H9 (cell line): Measurements from ENCODE around the gene PKN3. TPM values are rescaled to one million over a fixed set of nuclear protein-coding genes. Genes with fewer than 3 reads are reported as not detected.

ENCODE experiments used
- DNase-seq: peaks from one replicate; pipeline ENCODE4 v3.0.0-alpha.2; 2017
- H2AFZ ChIP-seq: one replicate; pipeline ENCODE4 v1.6.1; 2013; ENCODE audit warnings: mild to moderate bottlenecking, low read length, control low read depth, moderate library complexity
- H2AK5ac ChIP-seq: 2 replicates; pipeline ENCODE4 v1.6.1; 2013; ENCODE audit warnings: low read length, control low read depth, mixed read lengths; ENCODE audit not compliant: insufficient read length
- H2BK120ac ChIP-seq: one replicate; pipeline ENCODE4 v1.6.1; 2013; ENCODE audit warnings: low read depth, mild to moderate bottlenecking, low read length, control low read depth, inconsistent platforms; ENCODE audit not compliant: poor library complexity, severe bottlenecking
- H2BK12ac ChIP-seq: 2 replicates; pipeline ENCODE4 v1.6.1; 2013; ENCODE audit warnings: low read length, control low read depth, mixed read lengths, low read depth; ENCODE audit not compliant: insufficient read length
- H2BK15ac ChIP-seq: 2 replicates; pipeline ENCODE4 v1.6.1; 2013; ENCODE audit warnings: low read depth, low read length, control low read depth
- H2BK20ac ChIP-seq: one replicate; pipeline ENCODE4 v1.6.1; 2013; ENCODE audit warnings: low read depth, mild to moderate bottlenecking, low read length, control low read depth, inconsistent platforms; ENCODE audit not compliant: poor library complexity, severe bottlenecking
- H2BK5ac ChIP-seq: 2 replicates; pipeline ENCODE4 v1.6.1; 2013; ENCODE audit warnings: low read length, control low read depth, mixed read lengths; ENCODE audit not compliant: insufficient read length
- H3K14ac ChIP-seq: 2 replicates; pipeline ENCODE4 v1.6.1; 2013; ENCODE audit warnings: low read length, control low read depth; ENCODE audit not compliant: insufficient read depth
- H3K18ac ChIP-seq: 2 replicates; pipeline ENCODE4 v1.6.1; 2013; ENCODE audit warnings: low read depth, mild to moderate bottlenecking, mixed read lengths, low read length, control low read depth; ENCODE audit not compliant: insufficient read length
- H3K23ac ChIP-seq: 2 replicates; pipeline ENCODE4 v1.6.1; 2013; ENCODE audit warnings: low read length, control low read depth, mixed read lengths, low read depth; ENCODE audit not compliant: insufficient read length
- H3K23me2 ChIP-seq: 2 replicates; pipeline ENCODE4 v1.6.1; 2013; ENCODE audit warnings: low read depth, mild to moderate bottlenecking, mixed read lengths, low read length, control low read depth; ENCODE audit not compliant: insufficient read length, poor library complexity, severe bottlenecking
- H3K27ac ChIP-seq: 2 replicates; pipeline ENCODE4 v1.5.1; 2013; ENCODE audit warnings: low read length, control low read depth, mixed read lengths, low read depth; ENCODE audit not compliant: insufficient read length
- H3K27me3 ChIP-seq: 2 replicates; pipeline ENCODE4 v1.6.1; 2013; ENCODE audit warnings: low read length, control low read depth, inconsistent platforms; ENCODE audit not compliant: insufficient read depth
- H3K4ac ChIP-seq: 2 replicates; pipeline ENCODE4 v1.6.1; 2013; ENCODE audit warnings: low read depth, mild to moderate bottlenecking, control low read depth, inconsistent platforms, low read length, moderate library complexity
- H3K4me1 ChIP-seq: 2 replicates; pipeline ENCODE4 v1.6.1; 2013; ENCODE audit warnings: low read length, control low read depth, inconsistent platforms; ENCODE audit not compliant: insufficient read depth
- H3K4me2 ChIP-seq: 2 replicates; pipeline ENCODE4 v1.6.1; 2013; ENCODE audit warnings: low read length, control low read depth, mixed read lengths; ENCODE audit not compliant: insufficient read length, insufficient read depth
- H3K56ac ChIP-seq: 2 replicates; pipeline ENCODE4 v1.6.1; 2013; ENCODE audit warnings: low read depth, mild to moderate bottlenecking, mixed read lengths, low read length, control low read depth; ENCODE audit not compliant: insufficient read length
- H3K79me1 ChIP-seq: 2 replicates; pipeline ENCODE4 v1.6.1; 2013; ENCODE audit warnings: low read depth, mild to moderate bottlenecking, moderate library complexity, low read length, control low read depth, inconsistent platforms; ENCODE audit not compliant: insufficient read depth, poor library complexity, severe bottlenecking
- H3K79me2 ChIP-seq: 2 replicates; pipeline ENCODE4 v1.6.1; 2013; ENCODE audit warnings: low read length, control low read depth, inconsistent platforms; ENCODE audit not compliant: insufficient read depth
- H3K9ac ChIP-seq: 2 replicates; pipeline ENCODE4 v1.6.1; 2013; ENCODE audit warnings: low read length, control low read depth, mixed read lengths; ENCODE audit not compliant: insufficient read length; ENCODE audit errors: extremely low read depth
- H3K9me3 ChIP-seq: one replicate; pipeline ENCODE4 v1.6.1; 2013; ENCODE audit warnings: low read depth, low read length, inconsistent platforms; ENCODE audit not compliant: control insufficient read depth
- H3T11ph ChIP-seq: one replicate; pipeline ENCODE4 v1.6.1; 2013; ENCODE audit warnings: mild to moderate bottlenecking, low read length, control low read depth, inconsistent platforms
- H4K20me1 ChIP-seq: one replicate; pipeline ENCODE4 v1.6.1; 2013; ENCODE audit not compliant: control insufficient read depth, insufficient read length, insufficient read depth
- H4K5ac ChIP-seq: 2 replicates; pipeline ENCODE4 v1.6.1; 2013; ENCODE audit warnings: low read depth, mild to moderate bottlenecking, mixed read lengths, low read length, control low read depth; ENCODE audit not compliant: insufficient read length
- H4K8ac ChIP-seq: replicated peaks from 2 replicates; pipeline ENCODE4 v1.6.1; 2013; ENCODE audit warnings: low read length, control low read depth, mixed read lengths, low read depth; ENCODE audit not compliant: insufficient read length
- H4K91ac ChIP-seq: 2 replicates; pipeline ENCODE4 v1.6.1; 2013; ENCODE audit warnings: low read depth, mild to moderate bottlenecking, moderate library complexity, mixed read lengths, low read length, control low read depth; ENCODE audit not compliant: insufficient read length
- H3K27ac Mint-ChIP-seq, 3 experiments: 2 replicates in 2 of 3; 3 replicates in 1 of 3; pipeline ENCODE4 v1.8.0; 2020 to 2021; ENCODE audit warnings: mixed read lengths in 3 of 3, mild to moderate bottlenecking in 1 of 3, moderate library complexity in 1 of 3
- H3K27me3 Mint-ChIP-seq: 2 replicates; pipeline ENCODE4 v1.8.0; 2021; ENCODE audit warnings: low read depth, mild to moderate bottlenecking, moderate library complexity, mixed read lengths
- H3K36me3 Mint-ChIP-seq, 3 experiments: 2 replicates in 2 of 3; 3 replicates in 1 of 3; pipeline ENCODE4 v1.8.0; 2020 to 2021; ENCODE audit warnings: low read depth in 3 of 3, mixed read lengths in 3 of 3; ENCODE audit not compliant: insufficient read depth in 1 of 3
- H3K4me1 Mint-ChIP-seq, 2 experiments: 2 replicates each; pipeline ENCODE4 v1.8.0; 2020; ENCODE audit warnings: mixed read lengths in 2 of 2
- H3K4me3 Mint-ChIP-seq, 2 experiments: 2 replicates in 1 of 2; 3 replicates in 1 of 2; pipeline ENCODE4 v1.8.0; 2020 to 2021; ENCODE audit warnings: mild to moderate bottlenecking in 2 of 2, mixed read lengths in 2 of 2, moderate library complexity in 1 of 2
- H3K9me3 Mint-ChIP-seq, 2 experiments: 2 replicates in 1 of 2; 3 replicates in 1 of 2; pipeline ENCODE4 v1.8.0; 2020; ENCODE audit warnings: mild to moderate bottlenecking in 2 of 2, mixed read lengths in 2 of 2, moderate library complexity in 1 of 2
- CTCF ChIP-seq: fragments of 200-600 bp; sonication (generic); conservative IDR thresholded peaks from 3 replicates; pipeline ENCODE4 v1.8.0; 2021; ENCODE audit warnings: antibody characterized with exemption, mild to moderate bottlenecking
- WGBS: extraction: QIAGEN DNeasy Blood & Tissue Kit; methylation state at CpG from one replicate; pipeline ENCODE4 v1.1.7; 2013; ENCODE audit warnings: missing lambda C conversion rate, low lambda C conversion rate, mixed read lengths; ENCODE audit not compliant: insufficient read length; ENCODE audit errors: extremely low coverage; 5-methylcytosine and 5-hydroxymethylcytosine counted together
- total RNA-seq: library from RNA; stranded (reverse); gene quantifications from 2 replicates; pipeline ENCODE4 v1.2.1, GENCODE V29; 2021

Gene PKN3
- total RNA-seq, 1 experiment from 2014 or later, result 25.0 TPM

GRCh38 chr9:128714586-128715435 lies 12.5 kb downstream of the PKN3 start:
- Histone ChIP-seq H3K56ac (no peak overlapping the region), H3K79me2 (no peaks in the 10 kb centered on the region), H3K79me1 (no peaks in the 10 kb centered on the region), H3K9me3 (no peaks in the 10 kb centered on the region), H4K8ac (no peak overlapping the region), H2BK12ac (no peak overlapping the region), H3K23me2 (no peaks in the 10 kb centered on the region), H4K5ac (no peak overlapping the region), H3K14ac (no peak overlapping the region), H2BK5ac (no peak overlapping the region), H3K27me3 (no peaks in the 10 kb centered on the region), H3K27ac (no peak overlapping the region), H2BK15ac (no peak overlapping the region), H4K20me1 (no peaks in the 10 kb centered on the region), H2BK20ac (no peak overlapping the region), H2AFZ (no peak overlapping the region), H3K4ac (no peak overlapping the region), H3K9ac (no peak overlapping the region), H3K4me2 (no peak overlapping the region), H3K4me1 (no peaks in the 10 kb centered on the region), H3T11ph (no peak overlapping the region), H3K18ac (no peak overlapping the region), H3K23ac (no peak overlapping the region), H2BK120ac (no peak overlapping the region), H4K91ac (no peak overlapping the region), H2AK5ac (no peak overlapping the region)
- WGBS, result no CpG with 5 or more reads among the region's 24 CpGs
- no peaks in the 10 kb centered on the region for H3K27me3 Mint-ChIP-seq
- TF ChIP-seq CTCF, result no peak
- H3K9me3 Mint-ChIP-seq, result no peaks in the 10 kb centered on the region
- H3K27ac Mint-ChIP-seq, result no peak overlapping the region
- H3K4me3 Mint-ChIP-seq, result no peak overlapping the region
- H3K36me3 Mint-ChIP-seq, result peaks cover 8 to 39% (median 27%) of the 10 kb centered on the region in 3 experiments; a peak in 6 of 7 replicates
- DNase-seq, result peak; percentile 20
- H3K4me1 Mint-ChIP-seq, result no peaks in the 10 kb centered on the region
